Psoas muscle (tissue), 8 donors: ENCODE data around the gene MAPKAP1. TPM values are rescaled to one million over a fixed set of nuclear protein-coding genes. Genes with fewer than 3 reads are reported as not detected.

Experiments used
- ATAC-seq, 4 donors: fragments of 200-7000 bp; cut with Tn5 transposase; one replicate each; pipeline ENCODE4 v1.9.1; 2020; ENCODE audit warnings: moderate library complexity in 3 of 4, mild to moderate bottlenecking in 2 of 4
- DNase-seq, 2 donors: peaks; one replicate each; pipeline ENCODE4 v3.0.0-alpha.2; 2020
- H3K27ac ChIP-seq: fragments of 200-600 bp; one replicate; pipeline ENCODE4 v1.8.0; 2022
- H3K27me3 ChIP-seq, 3 donors: fragments of 200-600 bp in 1 of 3; one replicate each; pipeline versions ENCODE4 v1.6.1 to v1.8.0; 2013 to 2022; ENCODE audit warnings: low read length in 2 of 3, mild to moderate bottlenecking in 2 of 3, moderate library complexity in 1 of 3; ENCODE audit not compliant: insufficient read depth in 3 of 3
- H3K36me3 ChIP-seq, 2 donors: fragments of 200-600 bp in 1 of 2; one replicate each; pipeline versions ENCODE4 v1.6.1 to v1.8.0; 2013 to 2022; ENCODE audit warnings: low read depth in 1 of 2, mild to moderate bottlenecking in 1 of 2, moderate library complexity in 1 of 2; ENCODE audit not compliant: insufficient read depth in 1 of 2
- H3K4me1 ChIP-seq: fragments of 200-600 bp; one replicate; pipeline ENCODE4 v1.8.0; 2022
- H3K4me3 ChIP-seq: fragments of 200-600 bp; one replicate; pipeline ENCODE4 v1.8.0; 2022; ENCODE audit warnings: mild to moderate bottlenecking
- H3K9me3 ChIP-seq: fragments of 200-600 bp; one replicate; pipeline ENCODE4 v1.8.0; 2022
- WGBS, 3 donors: extraction: QIAGEN DNeasy Blood & Tissue Kit; methylation state at CpG; one replicate each; pipeline versions ENCODE4 v1.1.6 to v1.1.7; 2013; 5-methylcytosine and 5-hydroxymethylcytosine counted together
- intact Hi-C, 2 donors: fragments of 100-400 bp; cut with DNase I; formaldehyde crosslinking; loops; one replicate each; pipeline versions ENCODE4 v1.11.0 to v1.14.2; 2022
- polyA plus RNA-seq, 3 donors: library from polyadenylated mRNA; stranded (reverse); fragments of 200-250 nt; gene quantifications; one replicate each; pipeline ENCODE4 v1.2.3, GENCODE V29; 2013
- total RNA-seq, 4 donors: library from RNA; stranded (reverse); fragmentation: NEBNext Ultra II Directional in 2 of 4; extraction: Animal tissue kit (Norgen Biotek cat#: 25700) in 2 of 4; gene quantifications; one replicate each; pipeline versions ENCODE4 v1.2.1 to v1.2.4, GENCODE V29; 2021 to 2023
- TF ChIP-seq, protein P1 (sequence below): fragments of 200-600 bp; IDR thresholded peaks from one replicate; pipeline ENCODE4 v1.8.0; 2022; ENCODE audit warnings: antibody characterized with exemption
- donor health status: healthy with polysubstance abuse.
- donor health status: DM: no; HTN: no; CAD: no; lungs with moderate emphysema.
- donor health status: Bipolar disorder and iron deficiency.
- donor health status: healthy.
- donor health status: DM: yes; HTN: yes; CAD: no.
- donor health status: DM: no; HTN: no; CAD: no.
- donor health status: DM: no; HTN: no; CAD: no.
- donor health status: DM: yes; HTN: yes; CAD: no.

Gene MAPKAP1
- total and polyA plus RNA-seq, 7 donors, result 64.2 to 124 (median 90.4) TPM

DNA sequence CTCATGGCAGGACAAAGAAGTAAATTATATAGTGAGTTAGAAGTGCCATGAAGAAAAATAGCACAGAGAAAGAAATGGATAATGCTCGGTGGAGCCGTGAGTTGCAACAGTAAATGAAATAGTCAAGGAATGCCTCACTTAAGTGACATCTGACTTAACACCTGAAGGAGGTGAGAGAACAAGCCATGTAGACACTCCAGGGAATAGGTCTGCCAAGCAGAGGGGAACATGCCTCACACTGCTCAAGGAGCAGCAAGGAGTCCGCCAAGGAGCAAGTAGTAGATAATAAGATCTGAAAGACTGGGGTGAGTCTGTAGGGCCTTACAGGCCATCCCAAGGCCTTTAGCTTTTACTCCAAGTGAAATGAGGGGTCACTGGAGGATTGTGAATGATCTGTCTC lies 21.8 kb downstream of the MAPKAP1 start:
- no peaks in the 10 kb centered on the region for H3K9me3 ChIP-seq
- H3K4me3 ChIP-seq, result no peak overlapping the region
- TF ChIP-seq, protein P1, sequence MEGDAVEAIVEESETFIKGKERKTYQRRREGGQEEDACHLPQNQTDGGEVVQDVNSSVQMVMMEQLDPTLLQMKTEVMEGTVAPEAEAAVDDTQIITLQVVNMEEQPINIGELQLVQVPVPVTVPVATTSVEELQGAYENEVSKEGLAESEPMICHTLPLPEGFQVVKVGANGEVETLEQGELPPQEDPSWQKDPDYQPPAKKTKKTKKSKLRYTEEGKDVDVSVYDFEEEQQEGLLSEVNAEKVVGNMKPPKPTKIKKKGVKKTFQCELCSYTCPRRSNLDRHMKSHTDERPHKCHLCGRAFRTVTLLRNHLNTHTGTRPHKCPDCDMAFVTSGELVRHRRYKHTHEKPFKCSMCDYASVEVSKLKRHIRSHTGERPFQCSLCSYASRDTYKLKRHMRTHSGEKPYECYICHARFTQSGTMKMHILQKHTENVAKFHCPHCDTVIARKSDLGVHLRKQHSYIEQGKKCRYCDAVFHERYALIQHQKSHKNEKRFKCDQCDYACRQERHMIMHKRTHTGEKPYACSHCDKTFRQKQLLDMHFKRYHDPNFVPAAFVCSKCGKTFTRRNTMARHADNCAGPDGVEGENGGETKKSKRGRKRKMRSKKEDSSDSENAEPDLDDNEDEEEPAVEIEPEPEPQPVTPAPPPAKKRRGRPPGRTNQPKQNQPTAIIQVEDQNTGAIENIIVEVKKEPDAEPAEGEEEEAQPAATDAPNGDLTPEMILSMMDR, result no peak
- no peak overlapping the region for H3K27ac ChIP-seq
- DNase-seq (no peak), ATAC-seq (no peak)
- H3K4me1 ChIP-seq, result no peaks in the 10 kb centered on the region
- H3K36me3 ChIP-seq, result no peaks in the 10 kb centered on the region
- intact Hi-C loops, result no loop called here
- H3K27me3 ChIP-seq, result no peaks in the 10 kb centered on the region
- 94 to 95% (median 95%) methylated on average over 3 of the region's 3 CpGs for WGBS, 3 donors

DNA sequence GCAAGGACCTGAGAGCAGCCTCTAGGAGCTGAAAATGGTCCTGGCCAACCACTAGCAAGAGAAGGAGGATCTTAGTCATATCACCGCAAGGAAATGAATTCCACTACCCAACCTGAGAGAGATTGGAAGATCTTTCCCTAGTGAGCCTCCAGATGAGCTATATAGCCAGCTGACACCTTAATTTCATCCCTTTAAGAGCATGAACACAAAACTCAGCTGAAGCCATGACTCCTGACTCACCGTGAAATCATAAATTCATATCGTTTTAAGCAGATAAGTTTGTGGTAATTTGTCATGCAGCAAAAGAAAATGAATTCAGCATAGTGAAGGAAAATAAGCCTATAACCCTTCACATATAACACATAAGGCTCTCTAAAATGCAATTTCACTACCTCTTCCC lies 23.5 kb downstream of the MAPKAP1 start:
- ATAC-seq, result no peak
- Histone ChIP-seq H3K9me3 (no peaks in the 10 kb centered on the region), H3K36me3 (no peaks in the 10 kb centered on the region), H3K4me3 (no peak overlapping the region), H3K27ac (no peak overlapping the region), H3K4me1 (no peaks in the 10 kb centered on the region), H3K27me3 (no peaks in the 10 kb centered on the region)
- TF ChIP-seq, protein P1, result no peak
- intact Hi-C loops, result no loop called here
- no peak for DNase-seq
- WGBS, 3 donors, result 70 to 75% (median 75%) methylated on average over 3 of the region's 3 CpGs

DNA sequence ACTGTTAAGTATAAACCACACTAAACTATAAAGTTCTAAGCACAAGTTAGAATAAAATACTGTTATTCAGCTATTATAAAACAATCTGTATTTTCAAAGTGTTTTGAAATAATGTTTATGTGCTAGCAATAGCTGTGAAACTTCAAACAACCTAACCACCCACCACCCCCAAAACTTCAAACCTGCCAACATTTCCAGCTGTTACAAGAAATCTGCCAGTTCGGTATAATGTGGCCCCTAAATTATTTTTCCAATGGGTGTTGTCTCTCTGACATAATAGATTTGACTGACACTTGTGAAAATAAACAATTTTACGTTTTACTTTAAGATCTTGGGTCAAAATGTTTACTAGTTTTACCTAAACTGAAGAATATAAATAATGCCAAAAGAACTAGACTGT lies 24.7 kb downstream of the MAPKAP1 start:
- ATAC-seq, result no peak

DNA sequence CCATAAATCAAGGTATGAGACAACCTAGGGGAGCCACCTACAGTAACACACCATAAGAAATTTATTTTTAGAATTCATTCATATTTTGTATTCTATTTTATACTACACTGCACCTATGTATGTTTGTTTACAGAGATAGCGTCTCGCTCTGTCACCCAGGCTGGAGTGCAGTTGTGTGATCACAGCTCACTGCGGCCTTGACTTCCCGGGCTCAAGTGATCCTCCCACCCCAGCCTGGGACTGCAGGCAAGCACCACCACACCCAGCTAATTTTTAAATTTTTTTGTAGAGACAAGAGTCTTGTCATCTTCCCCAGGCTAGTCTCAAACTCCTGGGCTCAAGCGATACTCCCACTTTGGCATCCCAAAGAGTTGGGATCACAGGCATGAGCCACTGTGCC lies 25.4 kb downstream of the MAPKAP1 start:
- intact Hi-C loops, result no loop called here
- Histone ChIP-seq H3K27me3 (no peaks in the 10 kb centered on the region), H3K9me3 (no peaks in the 10 kb centered on the region), H3K4me3 (no peak overlapping the region), H3K4me1 (no peaks in the 10 kb centered on the region), H3K36me3 (no peaks in the 10 kb centered on the region), H3K27ac (no peak overlapping the region)
- WGBS, 3 donors, result 90 to 96% (median 96%) methylated on average over 5 of the region's 5 CpGs
- TF ChIP-seq, protein P1, result no peak
- ATAC-seq (no peak), DNase-seq (no peak)

More for the DNA sequence above, 24.7 kb downstream of the MAPKAP1 start:
- Histone ChIP-seq H3K4me1 (no peaks in the 10 kb centered on the region), H3K36me3 (no peaks in the 10 kb centered on the region), H3K9me3 (no peaks in the 10 kb centered on the region), H3K4me3 (no peak overlapping the region), H3K27ac (no peak overlapping the region), H3K27me3 (no peaks in the 10 kb centered on the region)
- intact Hi-C loops, result no loop called here
- TF ChIP-seq, protein P1, result no peak
- WGBS, 3 donors, result 32 to 48% (median 34%) methylated on average over 2 of the region's 2 CpGs
- DNase-seq, result no peak

DNA sequence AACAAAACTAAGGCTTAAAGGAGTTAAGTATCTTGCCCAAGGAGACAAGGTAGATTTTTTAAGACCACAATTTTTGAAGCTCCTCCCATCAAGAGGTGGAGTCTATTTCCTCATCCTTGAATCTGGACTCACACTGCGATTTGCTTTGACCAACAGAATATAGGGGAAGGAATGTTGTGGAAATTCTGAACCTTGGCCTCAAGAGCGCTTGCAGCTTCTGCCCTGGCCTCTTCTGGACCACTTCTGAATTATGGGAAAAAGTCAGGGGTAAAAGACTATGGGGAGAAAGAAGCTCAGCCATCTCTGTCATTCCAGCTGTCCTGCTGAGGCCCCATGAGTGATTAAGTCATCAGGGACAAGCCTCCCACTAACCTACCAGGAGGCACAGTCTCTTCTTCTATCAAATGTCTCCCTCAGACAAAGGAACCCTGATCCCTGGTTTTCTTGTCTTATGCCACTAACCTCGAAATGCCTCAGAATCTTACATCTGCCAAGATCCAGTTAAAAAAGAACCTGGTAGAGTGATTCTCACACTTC lies 25.9 kb downstream of the MAPKAP1 start:
- TF ChIP-seq, protein P1, result no peak
- WGBS, 3 donors, result 85 to 92% (median 92%) methylated on average over 3 of the region's 3 CpGs
- ATAC-seq, result no peak

More for the DNA sequence above, 25.9 kb downstream of the MAPKAP1 start:
- intact Hi-C loops, result no loop called here
- Histone ChIP-seq H3K9me3 (no peaks in the 10 kb centered on the region), H3K4me1 (no peaks in the 10 kb centered on the region), H3K27me3 (no peaks in the 10 kb centered on the region), H3K27ac (no peak overlapping the region), H3K4me3 (no peak overlapping the region), H3K36me3 (no peaks in the 10 kb centered on the region)
- no peak for DNase-seq
